ENCODE data around the gene PTPRE. TPM values are rescaled to one million over a fixed set of nuclear protein-coding genes. Genes with fewer than 3 reads are reported as not detected.

PTPRE gene
- total RNA-seq, 1 experiment from 2014 or later: 12.3 TPM

DNA sequence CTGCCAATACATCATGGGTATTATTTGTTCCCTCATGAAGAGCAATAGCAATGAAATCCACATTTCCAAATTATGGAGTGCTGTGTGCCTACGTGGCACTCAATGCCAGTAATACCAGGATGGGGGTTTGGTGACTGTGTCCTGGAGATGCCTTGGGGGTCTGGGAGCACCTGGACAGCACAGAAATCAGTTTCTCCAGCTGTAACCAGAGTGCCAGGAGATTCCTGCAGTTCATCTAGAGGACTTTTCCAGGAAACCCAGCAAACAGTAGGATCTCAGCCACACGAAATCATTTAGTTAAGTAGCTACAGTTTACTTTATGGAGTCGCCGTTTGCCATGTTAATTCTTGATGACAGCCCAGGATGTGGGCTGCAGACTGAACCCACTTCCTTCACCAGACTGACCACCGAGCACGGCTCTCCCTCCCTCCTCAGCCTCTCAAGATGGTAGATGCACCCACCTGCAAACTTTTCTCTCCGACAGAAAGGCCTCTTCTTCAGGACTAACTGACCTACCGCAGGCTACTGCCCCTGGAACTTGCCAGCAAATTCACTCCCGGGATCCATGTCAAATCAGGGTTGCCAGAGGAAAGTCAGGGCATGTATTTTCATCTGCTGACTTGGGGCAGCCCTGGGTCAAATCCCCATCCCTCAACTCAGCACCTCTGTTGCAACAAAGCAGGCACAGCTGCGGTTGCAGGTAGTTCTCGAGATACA is 189.0 kb downstream of the PTPRE start:
- Histone ChIP-seq H3K27me3 (ENCODE audit: insufficient read depth, low read length) (no peaks in the 10 kb centered on the region), H3K79me2 (ENCODE audit: insufficient read depth, low read length) (peaks cover 20% of the 10 kb centered on the region), H3K36me3 (ENCODE audit: control insufficient read depth in 1 of 2, insufficient read depth in 2 of 2, low read length in 2 of 2) (peaks cover 29 to 46% of the 10 kb centered on the region in 2 experiments; a peak in 3 of 4 replicates), H3K27ac (ENCODE audit: low read depth, low read length) (no peak overlapping the region), H3K9me2 (ENCODE audit: insufficient read depth) (no peaks in the 10 kb centered on the region), H3K4me1 (ENCODE audit: control insufficient read depth in 1 of 2, insufficient read depth in 2 of 2, low read length in 2 of 2) (no peaks in the 10 kb centered on the region), H3K9me3 (ENCODE audit: control insufficient read depth in 1 of 2, insufficient read depth in 1 of 2, low read depth in 1 of 2, low read length in 2 of 2) (no peaks in the 10 kb centered on the region), H3K4me3 (replicated peaks in 1 of 2; ENCODE audit: low read depth in 1 of 2, low read length in 2 of 2) (no peak overlapping the region), H3K9ac (ENCODE audit: low read length) (no peak overlapping the region), H2AFZ (ENCODE audit: low read depth, low read length, poor library complexity, severe bottlenecking) (no peak overlapping the region), H3K4me2 (ENCODE audit: low read length) (no peak overlapping the region), H4K20me1 (ENCODE audit: insufficient read depth) (0 out of 2 replicates have a peak, but pooled peaks cover 5% of the 10 kb centered on the region)
- intact Hi-C loops (cut with micrococcal nuclease): no loop called here
- DNase-seq (ENCODE audit: low read depth, low spot score) (no peak), ATAC-seq (peak; percentile 21; the same call in 1 of the 2 replicates)
- ChIA-PET POLR2A (interaction anchor here (0.6 kb wide), 1 partner anchor 14 kb away, joined by 4 read pairs; no protein-coding TSS in a partner anchor), CTCF (interaction anchor here (1.4 kb wide), 1 partner anchor 85 kb away, joined by 4 read pairs; no protein-coding TSS in a partner anchor), RAD21 (ENCODE audit: low non-redundant PET in 1 of 2, low total read pairs in 2 of 2, uncharacterized antibody in 2 of 2, unreplicated experiment in 2 of 2) (no interaction called here)
- BruUV-seq (replicated peaks): no TSS peak
- TF ChIP-seq FOSL1 (IDR thresholded peaks at IDR 0.05; ENCODE audit: low read depth) (no peak), YY1 (IDR thresholded peaks at IDR 0.05; ENCODE audit: extremely low read depth, insufficient replicate concordance, low read depth, low read length) (no peak), POLR2AphosphoS5 (IDR thresholded peaks at IDR 0.05; ENCODE audit: low read depth, low read length) (peak; percentile 36; the same call in 1 of the 2 replicates)

DNA sequence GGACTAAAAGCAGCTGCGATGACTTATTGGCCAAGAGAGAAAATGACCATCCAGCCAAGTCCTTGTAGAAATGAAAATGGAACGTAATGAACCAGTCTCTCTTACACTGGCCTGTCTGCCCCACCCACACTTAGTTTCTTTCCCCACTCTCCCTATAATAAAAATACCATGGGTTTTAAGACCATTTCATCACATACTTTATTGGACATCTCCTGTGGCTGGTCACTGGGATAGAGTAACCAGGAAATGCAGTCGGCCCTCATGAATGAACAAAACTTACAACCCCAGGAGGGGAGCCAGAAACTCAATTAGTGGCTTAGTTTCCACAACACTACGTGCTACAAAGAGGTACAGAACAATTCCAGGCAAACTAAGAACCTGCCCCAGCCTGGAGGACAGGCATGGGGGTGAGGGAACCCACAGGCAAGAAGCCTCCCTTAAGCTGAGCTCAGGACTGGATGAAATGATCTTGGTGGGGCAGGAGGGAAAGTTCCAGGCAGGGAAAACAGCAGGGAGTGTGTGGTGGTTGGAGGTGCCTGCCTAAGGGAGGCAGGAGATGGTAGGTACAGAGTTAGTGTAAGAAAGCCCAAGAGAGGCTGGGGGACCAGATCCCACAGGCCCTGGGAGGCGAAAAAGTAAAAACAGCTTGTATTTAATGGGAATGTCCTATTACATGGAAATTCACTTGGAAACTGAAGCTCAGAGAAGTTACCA is 189.7 kb downstream of the PTPRE start:
- Histone ChIP-seq H2AFZ (ENCODE audit: low read depth, low read length, poor library complexity, severe bottlenecking) (no peak overlapping the region), H3K9ac (ENCODE audit: low read length) (no peak overlapping the region), H3K9me2 (ENCODE audit: insufficient read depth) (no peaks in the 10 kb centered on the region), H3K79me2 (ENCODE audit: insufficient read depth, low read length) (peaks cover 27% of the 10 kb centered on the region), H3K27ac (ENCODE audit: low read depth, low read length) (no peak overlapping the region), H3K9me3 (ENCODE audit: control insufficient read depth in 1 of 2, insufficient read depth in 1 of 2, low read depth in 1 of 2, low read length in 2 of 2) (no peaks in the 10 kb centered on the region), H3K27me3 (ENCODE audit: insufficient read depth, low read length) (no peaks in the 10 kb centered on the region), H3K4me3 (replicated peaks in 1 of 2; ENCODE audit: low read depth in 1 of 2, low read length in 2 of 2) (no peak overlapping the region), H3K36me3 (ENCODE audit: control insufficient read depth in 1 of 2, insufficient read depth in 2 of 2, low read length in 2 of 2) (peaks cover 36 to 53% of the 10 kb centered on the region in 2 experiments; a peak in 3 of 4 replicates), H4K20me1 (ENCODE audit: insufficient read depth) (0 out of 2 replicates have a peak, but pooled peaks cover 5% of the 10 kb centered on the region), H3K4me1 (ENCODE audit: control insufficient read depth in 1 of 2, insufficient read depth in 2 of 2, low read length in 2 of 2) (no peaks in the 10 kb centered on the region), H3K4me2 (ENCODE audit: low read length) (no peak overlapping the region)
- CTCF ChIA-PET: interaction anchor here (1.4 kb wide), 2 partner anchors 20 to 85 kb away, joined by 4 to 5 read pairs; no protein-coding TSS in a partner anchor
- POLR2A ChIA-PET: no interaction called here
- no peak for DNase-seq (ENCODE audit: low read depth, low spot score)
- no TSS peak for BruUV-seq (replicated peaks)
- peak; percentile 6; the same call in 1 of the 2 replicates for ATAC-seq
- TF ChIP-seq POLR2A (IDR thresholded peaks at IDR 0.05; ENCODE audit: borderline replicate concordance, extremely low read depth, insufficient read depth, insufficient read length): no peak
- TF ChIP-seq POLR2AphosphoS5 (IDR thresholded peaks at IDR 0.05; ENCODE audit: low read depth, low read length): peak; percentile 31; the same call in 1 of the 2 replicates
- TF ChIP-seq RAD21 (IDR thresholded peaks at IDR 0.05; ENCODE audit: low read depth): no peak
- TF ChIP-seq SRF (IDR thresholded peaks at IDR 0.05; ENCODE audit: low read depth): no peak
- TF ChIP-seq ZNF274 (IDR thresholded peaks at IDR 0.05; ENCODE audit: low read depth, low read length): no peak
- 0 out of 2 replicates have a peak, but pooled peaks have one; percentile 6 for TF ChIP-seq JUND (IDR thresholded peaks at IDR 0.05)
- no peak for TF ChIP-seq EZH2phosphoT487 (IDR thresholded peaks at IDR 0.05; ENCODE audit: borderline replicate concordance)
- no peak for TF ChIP-seq CBX3 (IDR thresholded peaks at IDR 0.05; ENCODE audit: low read depth)
- RAD21 ChIA-PET (ENCODE audit: low non-redundant PET in 1 of 2, low total read pairs in 2 of 2, uncharacterized antibody in 2 of 2, unreplicated experiment in 2 of 2): no interaction called here
- intact Hi-C loops (cut with micrococcal nuclease): no loop called here

All from HCT116 (cell line).